Esophagus (tissue), 2 donors: ENCODE measurements around the gene TBC1D21. TPM values are rescaled to one million over a fixed set of nuclear protein-coding genes. Genes with fewer than 3 reads are reported as not detected.

Source experiments
- H3K27ac ChIP-seq, 2 donors: one replicate each; pipeline ENCODE4 v1.5.1; 2013; ENCODE audit warnings: low read depth in 2 of 2, mild to moderate bottlenecking in 2 of 2, inconsistent platforms in 1 of 2, low read length in 1 of 2, moderate library complexity in 1 of 2
- H3K27me3 ChIP-seq, 2 donors: one replicate each; pipeline ENCODE4 v1.6.1; 2013; ENCODE audit warnings: low read length in 2 of 2, control low read depth in 1 of 2, mild to moderate bottlenecking in 1 of 2; ENCODE audit not compliant: insufficient read depth in 2 of 2, control insufficient read depth in 1 of 2
- H3K36me3 ChIP-seq, 2 donors: one replicate each; pipeline ENCODE4 v1.6.1; 2013; ENCODE audit warnings: low read length in 1 of 2; ENCODE audit not compliant: control insufficient read depth in 2 of 2, insufficient read depth in 2 of 2
- H3K4me1 ChIP-seq, 2 donors: one replicate each; pipeline ENCODE4 v1.6.1; 2013; ENCODE audit warnings: low read length in 1 of 2; ENCODE audit not compliant: control insufficient read depth in 2 of 2, insufficient read depth in 2 of 2
- H3K4me3 ChIP-seq, 2 donors: one replicate each; pipeline ENCODE4 v1.5.1; 2013; ENCODE audit warnings: low read length in 2 of 2, mild to moderate bottlenecking in 2 of 2, low read depth in 1 of 2, moderate library complexity in 1 of 2
- H3K9me3 ChIP-seq, 2 donors: one replicate each; pipeline ENCODE4 v1.6.1; 2013; ENCODE audit warnings: mild to moderate bottlenecking in 2 of 2, low read depth in 1 of 2, low read length in 1 of 2, moderate library complexity in 1 of 2; ENCODE audit not compliant: control insufficient read depth in 2 of 2, insufficient read depth in 1 of 2
- WGBS, 2 donors: extraction: QIAGEN DNeasy Blood & Tissue Kit; methylation state at CpG; one replicate each; pipeline ENCODE4 v1.1.7; 2013; 5-methylcytosine and 5-hydroxymethylcytosine counted together
- polyA plus RNA-seq, 2 donors: library from polyadenylated mRNA; stranded (reverse); fragments of 200-250 nt; gene quantifications; one replicate each; pipeline ENCODE4 v1.2.3, GENCODE V29; 2013
- donor health status: healthy with polysubstance abuse.
- donor health status: Bipolar disorder and iron deficiency.

TBC1D21 gene
- polyA plus RNA-seq, 2 donors: not detected

GRCh38 chr15:73926219-73927002 lies 53.0 kb downstream of the TBC1D21 start, which contains the start of gene LOXL1:
LOXL1 (plus strand) TSS chr15:73926462; CDS start chr15:73926784, 322 bp downstream.
- H3K4me3 ChIP-seq: peak within 1 kb of the TSS; percentile 53 to 64
- H3K27ac ChIP-seq: peak within 1 kb of the TSS; percentile 77 to 80
- H3K4me1 ChIP-seq: peaks cover 0 to 38% of the 10 kb centered on the region in 2 donors
- whole genome bisulfite sequencing, 2 donors: 15 to 16% methylated on average over 47 of the region's 47 CpGs
- H3K9me3 ChIP-seq: peaks cover 0 to 3% of the 10 kb centered on the region in 2 donors
- H3K27me3 ChIP-seq: no peaks in the 10 kb centered on the region
- no peaks in the 10 kb centered on the region for H3K36me3 ChIP-seq

GRCh38 chr15:73927003-73927475 lies 53.7 kb downstream of the TBC1D21 start:
- WGBS, 2 donors: 1 to 2% methylated on average over 50 to 65 of the region's 65 CpGs
- no peaks in the 10 kb centered on the region for H3K36me3 ChIP-seq
- peaks cover 0 to 38% of the 10 kb centered on the region in 2 donors for H3K4me1 ChIP-seq
- peak overlapping the region; percentile 77 to 80 for H3K27ac ChIP-seq
- H3K4me3 ChIP-seq: peak overlapping the region; percentile 53 to 64
- H3K27me3 ChIP-seq: no peaks in the 10 kb centered on the region
- H3K9me3 ChIP-seq: peaks cover 0 to 3% of the 10 kb centered on the region in 2 donors

GRCh38 chr15:73927476-73928240 lies 54.3 kb downstream of the TBC1D21 start:
- Histone ChIP-seq H3K27me3 (no peaks in the 10 kb centered on the region), H3K36me3 (no peaks in the 10 kb centered on the region), H3K4me1 (peaks cover 0 to 38% of the 10 kb centered on the region in 2 donors), H3K27ac (peak overlapping the region; percentile 77 to 80), H3K9me3 (peaks cover 0 to 3% of the 10 kb centered on the region in 2 donors), H3K4me3 (peak overlapping the region; percentile 53 to 64)
- WGBS, 2 donors: 0 to 1% methylated on average over 39 to 78 of the region's 78 CpGs

DNA sequence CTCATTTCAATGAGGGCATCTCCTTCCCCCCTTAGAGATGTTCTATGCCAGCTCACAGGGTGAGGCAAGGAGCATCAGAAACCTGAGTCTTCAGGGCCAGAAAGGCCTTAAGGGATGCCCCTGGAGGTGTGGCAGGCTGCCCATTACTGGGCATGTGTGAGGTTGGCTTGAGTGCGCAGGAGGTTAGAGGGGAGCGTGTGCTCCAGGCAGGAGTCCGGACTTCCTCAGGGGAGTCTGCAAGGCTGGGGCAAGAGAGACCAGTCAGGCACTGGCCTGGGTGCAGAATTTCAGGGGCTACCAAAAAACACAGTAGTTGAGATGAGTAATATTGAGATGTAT lies 54.8 kb downstream of the TBC1D21 start:
- Histone ChIP-seq H3K4me1 (peaks cover 0 to 33% of the 10 kb centered on the region in 2 donors), H3K27me3 (no peaks in the 10 kb centered on the region), H3K36me3 (no peaks in the 10 kb centered on the region), H3K27ac (no peak overlapping the region), H3K4me3 (peak overlapping the region in 1 of 2 donors; percentile 53), H3K9me3 (peaks cover 0 to 3% of the 10 kb centered on the region in 2 donors)
- 51 to 62% methylated on average over 3 of the region's 3 CpGs for WGBS, 2 donors

- Histone ChIP-seq H3K4me3 (no peak overlapping the region), H3K36me3 (no peaks in the 10 kb centered on the region), H3K4me1 (peaks cover 0 to 27% of the 10 kb centered on the region in 2 donors), H3K27ac (no peak overlapping the region), H3K27me3 (no peaks in the 10 kb centered on the region), H3K9me3 (peaks cover 0 to 3% of the 10 kb centered on the region in 2 donors)
- WGBS, 2 donors: 66 to 72% methylated on average over 5 of the region's 5 CpGs
Measured at GRCh38 chr15:73928971-73929627, 55.7 kb downstream of the TBC1D21 start.

DNA sequence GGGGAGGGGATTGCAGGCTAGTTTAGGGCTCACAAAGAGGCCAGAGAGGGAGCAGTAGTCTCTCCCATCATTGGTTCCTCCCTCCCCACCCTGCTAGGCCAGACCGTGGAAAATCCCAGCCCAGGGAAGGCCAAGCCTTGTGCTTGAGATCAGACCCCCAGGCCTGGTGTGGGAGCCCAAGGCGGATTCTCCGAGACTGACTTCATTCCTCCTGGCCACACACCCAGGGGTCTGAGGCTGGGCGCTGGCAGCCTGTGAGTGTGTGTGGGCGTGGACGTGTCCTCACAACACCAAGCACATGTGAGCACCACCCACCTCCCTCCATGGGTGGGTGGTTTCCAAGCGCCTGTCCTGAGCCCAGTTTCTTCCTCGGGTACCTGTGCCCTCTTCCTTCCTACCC lies 57.0 kb downstream of the TBC1D21 start:
- H3K36me3 ChIP-seq: no peaks in the 10 kb centered on the region
- H3K27me3 ChIP-seq: no peaks in the 10 kb centered on the region
- H3K4me3 ChIP-seq: no peak overlapping the region
- WGBS, 2 donors: 36 to 50% methylated on average over 8 of the region's 8 CpGs
- H3K27ac ChIP-seq: no peak overlapping the region
- peaks cover 0 to 22% of the 10 kb centered on the region in 2 donors for H3K4me1 ChIP-seq
- H3K9me3 ChIP-seq: peaks cover 0 to 3% of the 10 kb centered on the region in 2 donors

GRCh38 chr15:73930790-73931281 lies 57.5 kb downstream of the TBC1D21 start:
- 57 to 62% methylated on average over 7 of the region's 7 CpGs for WGBS, 2 donors
- no peak overlapping the region for H3K4me3 ChIP-seq
- H3K27ac ChIP-seq: no peak overlapping the region
- no peaks in the 10 kb centered on the region for H3K27me3 ChIP-seq
- H3K4me1 ChIP-seq: peaks cover 0 to 25% of the 10 kb centered on the region in 2 donors
- H3K9me3 ChIP-seq: peaks cover 0 to 3% of the 10 kb centered on the region in 2 donors
- no peaks in the 10 kb centered on the region for H3K36me3 ChIP-seq

- no peak overlapping the region for H3K4me3 ChIP-seq
- WGBS, 2 donors: 61 to 67% methylated on average over 2 of the region's 2 CpGs
- H3K4me1 ChIP-seq: peaks cover 0 to 23% of the 10 kb centered on the region in 2 donors
- H3K9me3 ChIP-seq: peaks cover 0 to 3% of the 10 kb centered on the region in 2 donors
- H3K27ac ChIP-seq: no peak overlapping the region
- no peaks in the 10 kb centered on the region for H3K36me3 ChIP-seq
- no peaks in the 10 kb centered on the region for H3K27me3 ChIP-seq
Measured at GRCh38 chr15:73931441-73931840, 58.1 kb downstream of the TBC1D21 start.
